ENCODE data around the gene IQCC. TPM values are rescaled to one million over a fixed set of nuclear protein-coding genes. Genes with fewer than 3 reads are reported as not detected.

Gene IQCC
- total RNA-seq, 4 donors from 2014 or later, result 1.00 to 2.0 (median 1.9) TPM; not detected in 1

DNA sequence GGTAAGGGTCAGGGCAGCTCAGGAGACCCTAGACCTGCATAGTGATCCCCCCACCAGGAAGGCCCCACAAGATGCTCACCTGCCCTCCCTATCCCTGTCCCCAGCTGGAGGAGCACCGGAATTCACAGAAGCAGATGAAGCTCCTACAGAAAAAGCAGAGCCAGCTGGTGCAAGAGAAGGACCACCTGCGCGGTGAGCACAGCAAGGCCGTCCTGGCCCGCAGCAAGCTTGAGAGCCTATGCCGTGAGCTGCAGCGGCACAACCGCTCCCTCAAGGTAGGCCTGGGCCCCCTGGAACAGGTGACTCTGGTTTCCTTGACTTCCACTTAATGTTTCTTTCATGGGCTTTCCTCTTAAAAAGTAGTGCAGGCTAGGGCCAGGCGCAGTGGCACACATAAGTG lies 17.6 kb upstream of the IQCC start:
- in situ Hi-C loops (cut with MboI; ENCODE audit: low pct_ligation_motif_present in 1 of 4, low pct_unique_long_range_greater_than_20kb in 1 of 4, low sequenced_read_pairs in 3 of 4), result no loop called here

DNA sequence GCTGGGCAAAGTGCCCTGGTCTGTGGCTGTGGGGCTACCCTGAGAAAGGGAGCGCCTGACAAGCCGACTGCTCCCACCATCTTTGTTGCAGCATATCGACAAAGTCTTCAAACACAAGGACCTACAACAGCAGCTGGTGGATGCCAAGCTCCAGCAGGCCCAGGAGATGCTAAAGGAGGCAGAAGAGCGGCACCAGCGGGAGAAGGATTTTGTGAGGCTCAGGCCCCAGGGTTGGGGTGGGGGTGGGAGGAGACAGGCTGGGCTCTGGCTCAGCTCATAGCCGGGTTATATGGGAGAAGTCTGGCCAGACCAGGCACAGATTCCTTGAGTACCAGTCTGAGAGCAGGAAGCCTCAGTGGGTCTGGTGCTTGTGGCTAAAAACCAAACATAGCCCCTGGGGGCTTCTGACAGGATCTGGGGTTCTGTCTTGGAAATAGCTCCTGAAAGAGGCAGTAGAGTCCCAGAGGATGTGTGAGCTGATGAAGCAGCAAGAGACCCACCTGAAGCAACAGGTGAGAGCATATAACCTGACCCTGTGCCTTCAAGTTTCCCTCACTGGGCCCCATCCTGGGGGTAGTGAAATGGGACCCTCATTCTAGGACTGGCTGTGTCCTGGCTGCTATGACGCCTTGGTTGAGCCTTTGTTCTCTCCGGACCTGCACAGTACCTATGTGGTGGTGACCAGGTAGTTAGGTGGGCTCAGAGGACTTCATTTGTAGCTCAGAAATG lies 13.1 kb upstream of the IQCC start:
- DNase-seq, result no peak
- Histone ChIP-seq H3K36me3 (peaks cover 0 to 88% (median 51%) of the 10 kb centered on the region in 4 donors), H3K4me1 (no peaks in the 10 kb centered on the region), H3K27ac (no peak overlapping the region), H3K4me3 (no peak overlapping the region), H3K27me3 (no peaks in the 10 kb centered on the region), H3K9me3 (no peaks in the 10 kb centered on the region)
- in situ Hi-C loops (cut with MboI; ENCODE audit: low pct_ligation_motif_present in 1 of 4, low pct_unique_long_range_greater_than_20kb in 1 of 4, low sequenced_read_pairs in 3 of 4) (no loop called here), intact Hi-C loops (cut with DNase I; ENCODE audit: low total_unique reads) (no loop called here)
- 82% methylated on average over 8 of the region's 8 CpGs; no CpG with 5 or more reads in 1 of the 2 donors for WGBS, 2 donors (ENCODE audit: low coverage in 1 of 2)
- TF ChIP-seq POLR2A (IDR thresholded peaks at IDR 0.05) (no peak), EP300 (IDR thresholded peaks at IDR 0.05; ENCODE audit: low read depth) (no peak), POLR2AphosphoS5 (IDR thresholded peaks at IDR 0.05) (no peak)
- TF ChIP-seq, protein P1, sequence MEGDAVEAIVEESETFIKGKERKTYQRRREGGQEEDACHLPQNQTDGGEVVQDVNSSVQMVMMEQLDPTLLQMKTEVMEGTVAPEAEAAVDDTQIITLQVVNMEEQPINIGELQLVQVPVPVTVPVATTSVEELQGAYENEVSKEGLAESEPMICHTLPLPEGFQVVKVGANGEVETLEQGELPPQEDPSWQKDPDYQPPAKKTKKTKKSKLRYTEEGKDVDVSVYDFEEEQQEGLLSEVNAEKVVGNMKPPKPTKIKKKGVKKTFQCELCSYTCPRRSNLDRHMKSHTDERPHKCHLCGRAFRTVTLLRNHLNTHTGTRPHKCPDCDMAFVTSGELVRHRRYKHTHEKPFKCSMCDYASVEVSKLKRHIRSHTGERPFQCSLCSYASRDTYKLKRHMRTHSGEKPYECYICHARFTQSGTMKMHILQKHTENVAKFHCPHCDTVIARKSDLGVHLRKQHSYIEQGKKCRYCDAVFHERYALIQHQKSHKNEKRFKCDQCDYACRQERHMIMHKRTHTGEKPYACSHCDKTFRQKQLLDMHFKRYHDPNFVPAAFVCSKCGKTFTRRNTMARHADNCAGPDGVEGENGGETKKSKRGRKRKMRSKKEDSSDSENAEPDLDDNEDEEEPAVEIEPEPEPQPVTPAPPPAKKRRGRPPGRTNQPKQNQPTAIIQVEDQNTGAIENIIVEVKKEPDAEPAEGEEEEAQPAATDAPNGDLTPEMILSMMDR (IDR thresholded peaks at IDR 0.05), result no peak

More for the DNA sequence above, 17.6 kb upstream of the IQCC start:
- Histone ChIP-seq H3K4me1 (peaks cover 0 to 19% (median 9%) of the 10 kb centered on the region in 4 donors), H3K9me3 (no peaks in the 10 kb centered on the region), H3K27ac (no peak overlapping the region), H3K27me3 (no peaks in the 10 kb centered on the region), H3K36me3 (peaks cover 0 to 73% (median 43%) of the 10 kb centered on the region in 4 donors), H3K4me3 (no peak overlapping the region)
- TF ChIP-seq POLR2A (IDR thresholded peaks at IDR 0.05) (no peak), EP300 (IDR thresholded peaks at IDR 0.05; ENCODE audit: low read depth) (no peak), POLR2AphosphoS5 (IDR thresholded peaks at IDR 0.05) (no peak)
- TF ChIP-seq, protein P1 (IDR thresholded peaks at IDR 0.05), result no peak
- DNase-seq, result no peak
- intact Hi-C loops (cut with DNase I; ENCODE audit: low total_unique reads), result no loop called here
- WGBS, 2 donors (ENCODE audit: low coverage in 1 of 2), result 95 to 100% methylated on average over 1 to 9 of the region's 9 CpGs

- H3K27me3 ChIP-seq, result no peaks in the 10 kb centered on the region
- no peaks in the 10 kb centered on the region for H3K9me3 ChIP-seq
- H3K36me3 ChIP-seq, result peaks cover 0 to 63% (median 34%) of the 10 kb centered on the region in 4 donors
- no peak for DNase-seq
- H3K4me1 ChIP-seq, result peaks cover 0 to 10% (median 7%) of the 10 kb centered on the region in 4 donors
- no peak overlapping the region for H3K27ac ChIP-seq
- intact Hi-C loops (cut with DNase I; ENCODE audit: low total_unique reads) (no loop called here), in situ Hi-C loops (cut with MboI; ENCODE audit: low pct_ligation_motif_present in 1 of 4, low pct_unique_long_range_greater_than_20kb in 1 of 4, low sequenced_read_pairs in 3 of 4) (no loop called here)
- TF ChIP-seq, protein P1 (IDR thresholded peaks at IDR 0.05), result no peak
- TF ChIP-seq POLR2AphosphoS5 (IDR thresholded peaks at IDR 0.05) (no peak), POLR2A (IDR thresholded peaks at IDR 0.05) (no peak), EP300 (IDR thresholded peaks at IDR 0.05; ENCODE audit: low read depth) (no peak)
- H3K4me3 ChIP-seq, result no peak overlapping the region
- 88 to 100% methylated on average over 1 to 6 of the region's 6 CpGs for WGBS, 2 donors (ENCODE audit: low coverage in 1 of 2)
Observed at GRCh38 chr1:32194984-32195383, 10.5 kb upstream of the IQCC start.

DNA sequence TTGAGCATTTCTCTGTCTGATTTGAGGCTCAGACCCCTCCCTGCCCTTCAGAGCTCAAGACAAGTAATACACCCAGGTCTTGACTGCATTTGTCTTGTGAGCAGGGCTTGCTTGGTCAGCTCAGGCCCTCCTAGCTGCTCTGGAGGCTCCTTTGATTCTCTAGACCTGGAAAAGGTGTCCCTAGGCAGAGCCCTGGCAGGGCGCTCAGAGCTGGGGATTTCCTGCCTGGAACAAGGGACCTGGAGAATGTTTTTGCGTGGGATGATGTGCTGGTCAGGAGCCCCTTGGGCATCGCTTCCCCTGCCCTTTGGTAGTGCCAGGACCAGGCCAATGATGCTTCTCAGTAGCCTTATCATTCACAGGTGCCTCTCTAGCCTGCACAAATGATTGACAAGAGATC lies 9.9 kb upstream of the IQCC start:
- Histone ChIP-seq H3K4me3 (no peak overlapping the region), H3K27ac (no peak overlapping the region), H3K9me3 (no peaks in the 10 kb centered on the region), H3K4me1 (peaks cover 0 to 12% (median 10%) of the 10 kb centered on the region in 4 donors), H3K27me3 (no peaks in the 10 kb centered on the region), H3K36me3 (peaks cover 0 to 60% (median 29%) of the 10 kb centered on the region in 4 donors)
- TF ChIP-seq, protein P1 (IDR thresholded peaks at IDR 0.05), result no peak
- TF ChIP-seq POLR2A (IDR thresholded peaks at IDR 0.05) (no peak), POLR2AphosphoS5 (IDR thresholded peaks at IDR 0.05) (no peak), EP300 (IDR thresholded peaks at IDR 0.05; ENCODE audit: low read depth) (no peak)
- DNase-seq, result no peak
- intact Hi-C loops (cut with DNase I; ENCODE audit: low total_unique reads) (no loop called here), in situ Hi-C loops (cut with MboI; ENCODE audit: low pct_ligation_motif_present in 1 of 4, low pct_unique_long_range_greater_than_20kb in 1 of 4, low sequenced_read_pairs in 3 of 4) (no loop called here)
- 89% methylated on average over 3 of the region's 3 CpGs; no CpG with 5 or more reads in 1 of the 2 donors for WGBS, 2 donors (ENCODE audit: low coverage in 1 of 2)
